HEK293 (cell line): ENCODE results near the gene INHBB.

Source experiments
- BCL11A ChIP-seq: fragments of 450-650 bp; formaldehyde crosslinking; IDR thresholded peaks from 2 replicates; pipeline ENCODE4 v1.5.1; 2016; ENCODE audit warnings: low read depth, missing biosample characterization, missing genetic modification characterization
- CTCF ChIP-seq: fragments of 450-650 bp; formaldehyde crosslinking; IDR thresholded peaks from 2 replicates; pipeline ENCODE4 v1.5.1; 2016; ENCODE audit warnings: missing biosample characterization, missing genetic modification characterization
- REST ChIP-seq: fragments of 450-650 bp; formaldehyde crosslinking; IDR thresholded peaks from 2 replicates; pipeline ENCODE4 v1.5.1; 2016; ENCODE audit warnings: missing biosample characterization, missing genetic modification characterization
- ZNF138 ChIP-seq: fragments of 450-650 bp; formaldehyde crosslinking; IDR thresholded peaks from 2 replicates; pipeline ENCODE4 v1.5.1; 2016; ENCODE audit warnings: missing biosample characterization, missing genetic modification characterization, borderline replicate concordance
- ZNF19 ChIP-seq: fragments of 450-650 bp; formaldehyde crosslinking; IDR thresholded peaks from 2 replicates; pipeline ENCODE4; 2016; ENCODE audit warnings: missing biosample characterization, missing genetic modification characterization, low read depth
- ZNF274 ChIP-seq, 2 experiments: fragments of 200-500 bp in 1 of 2; fragments of 450-650 bp in 1 of 2; sonication (Bioruptor generic) in 1 of 2; formaldehyde crosslinking in 1 of 2; IDR thresholded peaks; 2 replicates each; pipeline versions ENCODE4 v1.5.1 to v1.6.1; 2014 to 2016; ENCODE audit warnings: borderline replicate concordance in 1 of 2, inconsistent platforms in 1 of 2, low read length in 1 of 2, missing biosample characterization in 1 of 2, missing genetic modification characterization in 1 of 2
- ZNF658 ChIP-seq: fragments of 450-650 bp; formaldehyde crosslinking; IDR thresholded peaks from 2 replicates; pipeline ENCODE4; 2016; ENCODE audit warnings: missing biosample characterization, missing genetic modification characterization
- ZNF843 ChIP-seq: fragments of 450-650 bp; formaldehyde crosslinking; IDR thresholded peaks from 2 replicates; pipeline ENCODE4 v1.5.1; 2016; ENCODE audit warnings: missing biosample characterization, missing genetic modification characterization

GRCh38 chr2:120383631-120384340, 37.9 kb downstream of the INHBB start:
- TF ChIP-seq ZNF19 (tag by site-specific recombination) = no peak
- TF ChIP-seq CTCF (tag by site-specific recombination) = no peak
- no peak for TF ChIP-seq ZNF843 (tag by site-specific recombination)
- TF ChIP-seq BCL11A (tag by site-specific recombination) = no peak
- no peak for TF ChIP-seq ZNF274 (IDR thresholded peaks at IDR 0.05; ENCODE audit: low read length)
- TF ChIP-seq ZNF274 (tag by site-specific recombination; IDR thresholded peaks at IDR 0.05; ENCODE audit: borderline replicate concordance) = no peak
- no peak for TF ChIP-seq ZNF658
- TF ChIP-seq ZNF138 (tag by site-specific recombination) = no peak
- no peak for TF ChIP-seq REST
